Measurements from ENCODE around the gene KASH5. TPM values are rescaled to one million over a fixed set of nuclear protein-coding genes. Genes with fewer than 3 reads are reported as not detected.
A peak's percentile ranks its signal among the peaks of the same experiment; 100 is the strongest.

The KASH5 gene
- total RNA-seq, 1 experiment from 2014 or later = 1.00 TPM

DNA sequence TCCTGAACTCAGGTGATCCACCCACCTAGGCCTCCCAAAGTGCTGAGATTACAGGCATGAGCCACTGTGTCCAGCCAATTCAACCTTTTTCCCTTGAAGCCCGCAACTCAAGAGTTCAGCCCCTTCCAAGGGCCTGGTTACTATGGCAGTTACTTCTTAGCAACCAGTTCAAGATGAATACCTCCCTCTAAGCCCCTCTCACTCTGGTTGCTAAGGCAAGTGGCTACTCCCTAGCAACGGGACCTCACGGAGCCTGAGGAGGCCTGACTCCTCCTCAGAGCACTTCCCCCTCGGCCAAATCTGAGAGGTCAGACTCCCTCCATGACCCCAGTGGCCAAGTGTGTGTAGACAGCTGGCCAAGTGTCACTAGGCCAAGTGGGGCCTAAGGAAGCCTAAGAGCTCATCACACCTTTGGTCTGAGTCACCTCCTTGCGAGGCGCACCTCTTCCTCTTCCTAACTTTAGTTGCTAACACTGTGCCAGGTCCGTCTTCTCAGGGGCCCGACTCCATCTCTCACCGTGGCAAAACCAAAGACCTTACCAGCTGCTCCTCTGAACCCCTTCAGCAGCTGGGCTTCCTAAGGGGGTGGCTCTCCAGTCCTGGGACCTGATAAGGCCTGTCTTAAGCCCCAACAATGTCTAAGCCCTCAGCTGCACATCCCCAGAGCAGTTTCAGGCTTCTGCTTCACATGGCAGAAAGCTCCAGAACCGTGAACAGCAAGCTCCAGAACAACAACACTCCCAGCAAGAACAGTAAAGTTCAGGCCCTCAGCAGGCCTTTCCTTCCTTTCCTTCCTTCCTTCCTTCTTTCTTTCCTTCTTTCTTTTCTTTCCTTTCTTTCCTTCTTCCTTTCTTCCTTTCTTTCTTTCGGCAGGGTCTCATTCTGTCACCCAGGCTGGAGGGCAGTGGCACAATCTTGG lies 43.3 kb upstream of the KASH5 start:
- Histone ChIP-seq H3K27me3 (replicated peaks; ENCODE audit: control insufficient read depth, insufficient read depth, low read length) (no peaks in the 10 kb centered on the region), H3K9me3 (no peaks in the 10 kb centered on the region), H3K4me1 (peaks cover 8% of the 10 kb centered on the region), H3K4me3 (ENCODE audit: low read depth, low read length) (no peak overlapping the region), H3K36me3 (ENCODE audit: control insufficient read depth, insufficient read depth, low read length) (no peaks in the 10 kb centered on the region)
- intact Hi-C loops (cut with micrococcal nuclease; ENCODE audit: unreplicated experiment) = no loop called here
- no TSS peak for BruUV-seq (replicated peaks)
- ChIA-PET POLR2A (no interaction called here), CTCF (no interaction called here)
- peaks cover 8% of the 10 kb centered on the region for H3K4me1 Mint-ChIP-seq (ENCODE audit: low read depth, unreplicated experiment)
- DNase-seq = no peak
- H3K36me3 Mint-ChIP-seq (ENCODE audit: insufficient read depth, unreplicated experiment) = peaks cover 11% of the 10 kb centered on the region
- H3K27me3 Mint-ChIP-seq (ENCODE audit: insufficient read depth, unreplicated experiment) = no peaks in the 10 kb centered on the region
- H3K9me3 Mint-ChIP-seq (ENCODE audit: unreplicated experiment) = no peaks in the 10 kb centered on the region
- H3K27ac Mint-ChIP-seq (ENCODE audit: unreplicated experiment) = no peak overlapping the region
- TF ChIP-seq, protein P1, sequence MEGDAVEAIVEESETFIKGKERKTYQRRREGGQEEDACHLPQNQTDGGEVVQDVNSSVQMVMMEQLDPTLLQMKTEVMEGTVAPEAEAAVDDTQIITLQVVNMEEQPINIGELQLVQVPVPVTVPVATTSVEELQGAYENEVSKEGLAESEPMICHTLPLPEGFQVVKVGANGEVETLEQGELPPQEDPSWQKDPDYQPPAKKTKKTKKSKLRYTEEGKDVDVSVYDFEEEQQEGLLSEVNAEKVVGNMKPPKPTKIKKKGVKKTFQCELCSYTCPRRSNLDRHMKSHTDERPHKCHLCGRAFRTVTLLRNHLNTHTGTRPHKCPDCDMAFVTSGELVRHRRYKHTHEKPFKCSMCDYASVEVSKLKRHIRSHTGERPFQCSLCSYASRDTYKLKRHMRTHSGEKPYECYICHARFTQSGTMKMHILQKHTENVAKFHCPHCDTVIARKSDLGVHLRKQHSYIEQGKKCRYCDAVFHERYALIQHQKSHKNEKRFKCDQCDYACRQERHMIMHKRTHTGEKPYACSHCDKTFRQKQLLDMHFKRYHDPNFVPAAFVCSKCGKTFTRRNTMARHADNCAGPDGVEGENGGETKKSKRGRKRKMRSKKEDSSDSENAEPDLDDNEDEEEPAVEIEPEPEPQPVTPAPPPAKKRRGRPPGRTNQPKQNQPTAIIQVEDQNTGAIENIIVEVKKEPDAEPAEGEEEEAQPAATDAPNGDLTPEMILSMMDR (IDR thresholded peaks at IDR 0.05; ENCODE audit: insufficient read depth in 1 of 2, low read depth in 1 of 2, low read length in 1 of 2, severe bottlenecking in 1 of 2, unreplicated experiment in 1 of 2) = no peak
- no peak overlapping the region for H3K4me3 Mint-ChIP-seq (ENCODE audit: unreplicated experiment)

DNA sequence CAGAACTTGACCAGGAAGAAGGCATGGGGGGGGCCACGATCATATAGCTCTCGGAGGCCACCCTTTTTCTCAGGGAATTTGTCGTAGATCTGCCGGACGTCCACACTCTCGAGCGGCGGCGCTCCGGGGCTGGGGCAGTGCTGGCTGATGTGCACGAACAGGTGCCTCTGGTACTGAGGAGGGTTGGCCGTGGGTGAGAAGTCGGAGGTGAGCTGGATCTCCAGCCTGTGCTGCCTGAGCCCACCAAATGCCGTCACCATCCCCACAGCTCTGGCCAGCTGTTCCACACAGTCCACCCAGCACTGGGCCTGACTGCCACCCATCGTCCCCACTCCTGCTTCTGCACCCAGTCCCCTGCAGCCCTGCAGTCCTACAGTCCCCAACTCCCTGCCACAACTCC lies 40.9 kb upstream of the KASH5 start:
- H3K9me3 ChIP-seq = no peaks in the 10 kb centered on the region
- intact Hi-C loops (cut with micrococcal nuclease; ENCODE audit: unreplicated experiment) = no loop called here
- DNase-seq = no peak
- Mint-ChIP-seq H3K4me1 (ENCODE audit: low read depth, unreplicated experiment) (no peaks in the 10 kb centered on the region), H3K27me3 (ENCODE audit: insufficient read depth, unreplicated experiment) (no peaks in the 10 kb centered on the region), H3K36me3 (ENCODE audit: insufficient read depth, unreplicated experiment) (peaks cover 13% of the 10 kb centered on the region), H3K4me3 (ENCODE audit: unreplicated experiment) (no peak overlapping the region), H3K27ac (ENCODE audit: unreplicated experiment) (no peak overlapping the region), H3K9me3 (ENCODE audit: unreplicated experiment) (no peaks in the 10 kb centered on the region)
- no peaks in the 10 kb centered on the region for H3K4me1 ChIP-seq
- H3K27me3 ChIP-seq (replicated peaks; ENCODE audit: control insufficient read depth, insufficient read depth, low read length) = no peaks in the 10 kb centered on the region
- no peaks in the 10 kb centered on the region for H3K36me3 ChIP-seq (ENCODE audit: control insufficient read depth, insufficient read depth, low read length)
- no peak overlapping the region for H3K4me3 ChIP-seq (ENCODE audit: low read depth, low read length)
- ChIA-PET POLR2A (no interaction called here), CTCF (no interaction called here)
- TF ChIP-seq, protein P1 (IDR thresholded peaks at IDR 0.05; ENCODE audit: insufficient read depth in 1 of 2, low read depth in 1 of 2, low read length in 1 of 2, severe bottlenecking in 1 of 2, unreplicated experiment in 1 of 2) = no peak
- no TSS peak for BruUV-seq (replicated peaks)

DNA sequence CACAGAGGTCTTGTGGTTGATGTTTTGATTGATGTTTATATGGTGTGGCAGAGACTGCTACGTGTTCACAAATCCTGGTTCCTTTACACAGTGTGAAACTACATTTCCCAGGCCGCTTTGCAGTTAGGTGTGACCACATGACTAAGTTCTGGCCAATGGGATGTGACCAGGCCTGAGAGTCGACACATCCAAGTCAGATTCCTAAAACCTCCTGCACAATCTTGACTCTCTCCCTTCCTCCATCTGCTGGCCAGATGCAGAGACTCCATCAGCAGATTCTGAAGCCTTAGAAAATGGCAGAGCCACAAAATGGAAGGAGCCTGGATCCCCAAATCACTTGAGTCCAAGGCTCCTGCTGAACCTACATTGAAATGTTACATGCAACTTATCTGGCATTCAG lies 40.2 kb upstream of the KASH5 start:
- H3K27ac Mint-ChIP-seq (ENCODE audit: unreplicated experiment) = no peak overlapping the region
- peaks cover 13% of the 10 kb centered on the region for H3K36me3 Mint-ChIP-seq (ENCODE audit: insufficient read depth, unreplicated experiment)
- peak; percentile 74 to 84 for DNase-seq
- H3K4me1 Mint-ChIP-seq (ENCODE audit: low read depth, unreplicated experiment) = no peaks in the 10 kb centered on the region
- TF ChIP-seq, protein P1 (IDR thresholded peaks at IDR 0.05; ENCODE audit: insufficient read depth in 1 of 2, low read depth in 1 of 2, low read length in 1 of 2, severe bottlenecking in 1 of 2, unreplicated experiment in 1 of 2) = peak; percentile 14 to 35
- no TSS peak for BruUV-seq (replicated peaks)
- H3K4me3 ChIP-seq (ENCODE audit: low read depth, low read length) = no peak overlapping the region
- H3K36me3 ChIP-seq (ENCODE audit: control insufficient read depth, insufficient read depth, low read length) = no peaks in the 10 kb centered on the region
- intact Hi-C loops (cut with micrococcal nuclease; ENCODE audit: unreplicated experiment) = loop anchor here (1.0 kb wide), 1 partner anchor 122 kb away; no protein-coding TSS in a partner anchor
- H3K4me3 Mint-ChIP-seq (ENCODE audit: unreplicated experiment) = no peak overlapping the region
- POLR2A ChIA-PET = interaction anchor here (0.5 kb wide), 1 partner anchor 58 kb away, joined by 3 read pairs; no protein-coding TSS in a partner anchor
- no peaks in the 10 kb centered on the region for H3K27me3 ChIP-seq (replicated peaks; ENCODE audit: control insufficient read depth, insufficient read depth, low read length)
- CTCF ChIA-PET = no interaction called here
- no peaks in the 10 kb centered on the region for H3K4me1 ChIP-seq
- no peaks in the 10 kb centered on the region for H3K9me3 Mint-ChIP-seq (ENCODE audit: unreplicated experiment)
- no peaks in the 10 kb centered on the region for H3K27me3 Mint-ChIP-seq (ENCODE audit: insufficient read depth, unreplicated experiment)
- no peaks in the 10 kb centered on the region for H3K9me3 ChIP-seq
